GM23338 (cell line): ENCODE measurements around the gene IL5RA. TPM values are rescaled to one million over a fixed set of nuclear protein-coding genes. Genes with fewer than 3 reads are reported as not detected.

Experiments used
- ATAC-seq: fragments of 200-7000 bp; cut with Tn5 transposase; 3 replicates; pipeline ENCODE4 v1.9.1; 2020
- DNase-seq: peaks from one replicate; pipeline ENCODE4 v3.0.0-alpha.2; 2015; ENCODE audit warnings: low spot score
- H2AFZ ChIP-seq: fragments of 200-600 bp; sonication (generic); 2 replicates; pipeline ENCODE4 v1.8.0; 2016; ENCODE audit warnings: antibody characterized with exemption, mild to moderate bottlenecking, moderate library complexity
- H3F3A ChIP-seq: fragments of 200-600 bp; sonication (generic); replicated peaks from 2 replicates; pipeline ENCODE4 v1.8.0; 2017; ENCODE audit warnings: antibody characterized with exemption, mixed run types, low read depth
- H3K27ac ChIP-seq: fragments of 200-600 bp; sonication (generic); 2 replicates; pipeline ENCODE4 v1.6.1; 2016; ENCODE audit warnings: low read depth
- H3K27me3 ChIP-seq: fragments of 200-600 bp; sonication (generic); 2 replicates; pipeline ENCODE4 v1.8.0; 2016; ENCODE audit warnings: mild to moderate bottlenecking, mixed run types, moderate library complexity; ENCODE audit not compliant: insufficient read depth
- H3K36me3 ChIP-seq: fragments of 200-600 bp; sonication (generic); 2 replicates; pipeline ENCODE4 v1.8.0; 2016; ENCODE audit warnings: mild to moderate bottlenecking; ENCODE audit not compliant: insufficient read depth
- H3K4me1 ChIP-seq: fragments of 200-600 bp; sonication (generic); 2 replicates; pipeline ENCODE4 v1.8.0; 2016; ENCODE audit warnings: mild to moderate bottlenecking, moderate library complexity; ENCODE audit not compliant: insufficient read depth
- H3K4me2 ChIP-seq: fragments of 200-600 bp; sonication (generic); 2 replicates; pipeline ENCODE4 v1.7.1; 2017; ENCODE audit warnings: mixed run types
- H3K4me3 ChIP-seq: fragments of 200-600 bp; sonication (generic); 2 replicates; pipeline ENCODE4 v1.6.1; 2016; ENCODE audit warnings: mixed run types
- H3K79me2 ChIP-seq: fragments of 200-600 bp; sonication (generic); replicated peaks from 2 replicates; pipeline ENCODE4 v1.8.0; 2017; ENCODE audit warnings: mild to moderate bottlenecking; ENCODE audit not compliant: insufficient read depth
- H3K9me2 ChIP-seq: fragments of 200-600 bp; sonication (generic); 2 replicates; pipeline ENCODE4 v1.8.0; 2017; ENCODE audit not compliant: insufficient read depth
- H4K20me1 ChIP-seq: fragments of 200-600 bp; sonication (generic); replicated peaks from 2 replicates; pipeline ENCODE4 v1.8.0; 2017; ENCODE audit warnings: mild to moderate bottlenecking; ENCODE audit not compliant: insufficient read depth
- H3K27ac Mint-ChIP-seq: 2 replicates; pipeline ENCODE4 v1.8.0; 2020; ENCODE audit warnings: inconsistent platforms, mild to moderate bottlenecking, moderate library complexity, mixed read lengths
- H3K27me3 Mint-ChIP-seq: 3 replicates; pipeline ENCODE4 v1.8.0; 2022; ENCODE audit warnings: low read depth, mild to moderate bottlenecking, moderate library complexity, mixed read lengths, inconsistent platforms; ENCODE audit not compliant: insufficient read depth, poor library complexity
- H3K36me3 Mint-ChIP-seq: 3 replicates; pipeline ENCODE4 v1.8.0; 2021; ENCODE audit warnings: low read depth, mild to moderate bottlenecking, inconsistent platforms, moderate library complexity, mixed read lengths
- H3K4me1 Mint-ChIP-seq: 3 replicates; pipeline ENCODE4 v1.8.0; 2020; ENCODE audit warnings: mild to moderate bottlenecking, inconsistent platforms, mixed read lengths
- H3K4me3 Mint-ChIP-seq: 3 replicates; pipeline ENCODE4 v1.8.0; 2021; ENCODE audit warnings: moderate library complexity, mild to moderate bottlenecking, inconsistent platforms, mixed read lengths
- H3K9me3 Mint-ChIP-seq: 3 replicates; pipeline ENCODE4 v1.8.0; 2020; ENCODE audit warnings: moderate library complexity, mild to moderate bottlenecking, inconsistent platforms, mixed read lengths
- CREB1 ChIP-seq: fragments of 250-450 bp; sonication (Bioruptor Pico); IDR thresholded peaks from 2 replicates; pipeline ENCODE4 v1.5.0; 2020; ENCODE audit warnings: low read depth, mild to moderate bottlenecking, moderate library complexity
- JUNB ChIP-seq: IDR thresholded peaks from one replicate; pipeline ENCODE4 v1.6.1; 2016; ENCODE audit warnings: antibody characterized with exemption; ENCODE audit not compliant: unreplicated experiment
- NANOG ChIP-seq: IDR thresholded peaks from 2 replicates; pipeline ENCODE4 v1.6.1; 2016; ENCODE audit warnings: antibody characterized with exemption, borderline replicate concordance
- STAT1 ChIP-seq: IDR thresholded peaks from one replicate; pipeline ENCODE4 v1.6.1; 2016; ENCODE audit warnings: antibody characterized with exemption; ENCODE audit not compliant: unreplicated experiment
- ZNF114 ChIP-seq: fragments of 250-450 bp; sonication (Bioruptor Pico); IDR thresholded peaks from 2 replicates; pipeline ENCODE4 v1.5.0; 2020; ENCODE audit warnings: mild to moderate bottlenecking, moderate library complexity
- ZNF462 ChIP-seq: fragments of 250-450 bp; sonication (Bioruptor Pico); IDR thresholded peaks from 2 replicates; pipeline ENCODE4 v1.5.0; 2020; ENCODE audit warnings: mild to moderate bottlenecking, moderate library complexity
- polyA plus RNA-seq: library from polyadenylated mRNA; unstranded; fragments of >200 nt; fragmentation: Nextera tagmentation; extraction: Ambion mirVana; gene quantifications from 2 replicates; pipeline ENCODE4 v1.2.1, GENCODE V29; 2016
- total RNA-seq: library from RNA; depleted of rRNA; stranded (reverse); fragments of >200 nt; shearing (Covaris generic); gene quantifications from 2 replicates; pipeline ENCODE4 v1.2.3, GENCODE V29; 2014

Gene IL5RA
- total and polyA plus RNA-seq, 2 experiments from 2014 or later, result 0.31 TPM; not detected in 1

DNA sequence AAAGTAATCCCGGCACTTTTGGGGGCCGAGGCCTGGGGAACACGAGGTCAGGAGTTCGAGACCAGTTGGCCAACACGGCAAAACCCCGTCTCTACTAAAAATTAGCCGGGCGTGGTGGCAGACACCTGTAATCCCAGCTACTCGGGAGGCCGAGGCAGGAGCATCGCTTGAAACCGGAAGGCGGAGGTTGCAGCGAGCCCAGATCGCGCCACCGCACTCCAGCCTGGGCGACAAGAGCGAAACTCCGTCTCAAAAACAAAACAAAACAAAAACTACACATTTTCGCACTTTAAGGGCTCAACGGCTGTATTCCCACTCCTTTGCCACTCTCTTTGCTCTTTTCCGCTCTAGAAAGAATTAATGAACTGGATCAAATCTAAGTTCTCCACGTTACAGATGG is 15.8 kb upstream of the IL5RA start (continued):
- no peak for TF ChIP-seq ZNF462
- TF ChIP-seq STAT1, result no peak

- Histone ChIP-seq H3K9me2 (no peaks in the 10 kb centered on the region), H4K20me1 (no peaks in the 10 kb centered on the region), H2AFZ (no peak overlapping the region), H3K4me3 (no peak overlapping the region), H3K79me2 (no peaks in the 10 kb centered on the region), H3K4me1 (no peaks in the 10 kb centered on the region), H3K36me3 (no peaks in the 10 kb centered on the region), H3K27me3 (no peaks in the 10 kb centered on the region), H3F3A (no peaks in the 10 kb centered on the region), H3K4me2 (no peak overlapping the region), H3K27ac (no peak overlapping the region)
- no peak for ATAC-seq
- peaks cover 94% of the 10 kb centered on the region for H3K9me3 Mint-ChIP-seq
- no peak overlapping the region for H3K4me3 Mint-ChIP-seq
- DNase-seq, result no peak
- H3K27ac Mint-ChIP-seq, result no peak overlapping the region
- no peaks in the 10 kb centered on the region for H3K4me1 Mint-ChIP-seq
- H3K27me3 Mint-ChIP-seq, result peaks cover 1% of the 10 kb centered on the region
- peaks cover 10% of the 10 kb centered on the region; the same call in 1 of the 3 replicates for H3K36me3 Mint-ChIP-seq
- TF ChIP-seq NANOG (no peak), CREB1 (CRISPR knock-in tag) (no peak), ZNF462 (no peak), JUNB (no peak), ZNF114 (no peak), STAT1 (no peak)
These were observed 9.2 kb upstream of the IL5RA start for GRCh38 chr3:3119393-3119851.
